Osteocyte (in vitro differentiated cells): ENCODE data around the gene HDAC10. TPM values are rescaled to one million over a fixed set of nuclear protein-coding genes. Genes with fewer than 3 reads are reported as not detected.

Experiments used
- DNase-seq: peaks from one replicate; pipeline ENCODE4 v3.0.0; 2021; ENCODE audit warnings: mixed read lengths; ENCODE audit not compliant: unreplicated experiment; ENCODE audit errors: extremely low spot score
- H3K27ac Mint-ChIP-seq: one replicate; pipeline ENCODE4 v1.8.0; 2021; ENCODE audit warnings: mild to moderate bottlenecking, mixed read lengths; ENCODE audit not compliant: unreplicated experiment
- H3K27me3 Mint-ChIP-seq: one replicate; pipeline ENCODE4 v1.8.0; 2021; ENCODE audit warnings: mixed read lengths; ENCODE audit not compliant: unreplicated experiment
- H3K36me3 Mint-ChIP-seq: one replicate; pipeline ENCODE4 v1.8.0; 2021; ENCODE audit warnings: mixed read lengths; ENCODE audit not compliant: unreplicated experiment
- H3K4me1 Mint-ChIP-seq: one replicate; pipeline ENCODE4 v1.8.0; 2021; ENCODE audit warnings: mixed read lengths; ENCODE audit not compliant: unreplicated experiment
- H3K4me3 Mint-ChIP-seq: one replicate; pipeline ENCODE4 v1.8.0; 2021; ENCODE audit warnings: mild to moderate bottlenecking, moderate library complexity, mixed read lengths; ENCODE audit not compliant: unreplicated experiment
- H3K9me3 Mint-ChIP-seq: one replicate; pipeline ENCODE4 v1.8.0; 2021; ENCODE audit warnings: mixed read lengths; ENCODE audit not compliant: unreplicated experiment
- long read RNA-seq: library from polyadenylated mRNA; unstranded; transcript quantifications from one replicate; pipeline ENCODE4 v2.0.0, GENCODE V29; 2021
- total RNA-seq: library from RNA; stranded (reverse); gene quantifications from 2 replicates; pipeline ENCODE4 v1.2.1, GENCODE V29; 2021
- TF ChIP-seq, protein P1 (sequence below): fragments of 200-600 bp; sonication (generic); IDR thresholded peaks from 2 replicates; pipeline ENCODE4 v1.5.0; 2021; ENCODE audit warnings: antibody characterized with exemption, mild to moderate bottlenecking, moderate library complexity

The HDAC10 gene, protein sequence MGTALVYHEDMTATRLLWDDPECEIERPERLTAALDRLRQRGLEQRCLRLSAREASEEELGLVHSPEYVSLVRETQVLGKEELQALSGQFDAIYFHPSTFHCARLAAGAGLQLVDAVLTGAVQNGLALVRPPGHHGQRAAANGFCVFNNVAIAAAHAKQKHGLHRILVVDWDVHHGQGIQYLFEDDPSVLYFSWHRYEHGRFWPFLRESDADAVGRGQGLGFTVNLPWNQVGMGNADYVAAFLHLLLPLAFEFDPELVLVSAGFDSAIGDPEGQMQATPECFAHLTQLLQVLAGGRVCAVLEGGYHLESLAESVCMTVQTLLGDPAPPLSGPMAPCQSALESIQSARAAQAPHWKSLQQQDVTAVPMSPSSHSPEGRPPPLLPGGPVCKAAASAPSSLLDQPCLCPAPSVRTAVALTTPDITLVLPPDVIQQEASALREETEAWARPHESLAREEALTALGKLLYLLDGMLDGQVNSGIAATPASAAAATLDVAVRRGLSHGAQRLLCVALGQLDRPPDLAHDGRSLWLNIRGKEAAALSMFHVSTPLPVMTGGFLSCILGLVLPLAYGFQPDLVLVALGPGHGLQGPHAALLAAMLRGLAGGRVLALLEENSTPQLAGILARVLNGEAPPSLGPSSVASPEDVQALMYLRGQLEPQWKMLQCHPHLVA
- 37.7 and 38.3 TPM in 2 replicates for total RNA-seq
- long read RNA-seq: 0 reads

DNA sequence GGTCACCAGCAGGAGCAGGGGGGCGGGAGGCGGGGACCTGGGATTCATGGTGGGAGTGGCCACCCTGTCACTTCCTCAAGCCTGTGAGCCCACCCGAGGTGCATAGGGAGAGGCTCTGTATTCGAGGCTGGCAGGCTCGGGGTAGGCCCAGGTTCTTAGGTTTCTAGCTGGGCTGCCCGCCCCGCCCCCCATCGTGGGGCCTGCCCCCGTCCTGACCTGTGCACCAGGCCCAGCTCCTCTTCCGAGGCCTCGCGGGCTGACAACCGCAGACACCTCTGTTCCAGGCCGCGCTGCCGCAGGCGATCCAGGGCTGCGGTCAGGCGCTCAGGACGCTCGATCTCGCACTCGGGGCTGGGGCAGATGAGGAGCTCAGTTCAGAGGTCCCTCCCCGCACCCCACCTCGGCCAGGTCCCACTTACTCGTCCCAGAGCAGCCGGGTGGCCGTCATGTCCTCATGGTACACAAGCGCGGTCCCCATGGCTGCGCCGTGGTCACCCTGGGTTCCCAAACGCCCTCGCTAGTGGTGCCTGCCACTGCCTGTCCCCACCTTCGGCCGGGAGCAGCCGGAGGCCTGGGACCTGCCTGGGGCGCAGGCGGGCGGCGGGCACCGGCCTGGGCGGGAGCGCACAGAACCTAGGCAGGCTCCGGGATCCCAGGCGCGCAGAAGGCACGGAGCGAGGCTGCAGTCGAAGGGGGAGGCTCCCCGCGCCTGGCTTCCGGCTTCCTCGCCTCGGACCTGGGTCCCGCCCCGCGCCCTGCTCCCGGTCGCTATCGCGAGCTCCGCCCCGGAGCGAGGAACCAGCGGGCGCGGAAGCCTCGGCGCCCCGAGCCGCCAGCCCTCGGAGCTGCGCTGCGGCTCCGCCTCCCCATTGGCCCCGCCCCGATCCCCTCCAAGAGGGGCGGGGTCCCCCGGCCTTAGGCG, at the start of gene HDAC10:
HDAC10 (minus strand) TSS at position 711 of the 922 bp plus-strand sequence; CDS start at position 478, 233 bp downstream.
- Mint-ChIP-seq H3K9me3 (no peaks in the 10 kb centered on the region), H3K27ac (peak within 1 kb of the TSS; percentile 62), H3K27me3 (no peaks in the 10 kb centered on the region), H3K36me3 (no peaks in the 10 kb centered on the region), H3K4me3 (peak within 1 kb of the TSS; percentile 76), H3K4me1 (peaks cover 10% of the 10 kb centered on the region)
- TF ChIP-seq, protein P1, sequence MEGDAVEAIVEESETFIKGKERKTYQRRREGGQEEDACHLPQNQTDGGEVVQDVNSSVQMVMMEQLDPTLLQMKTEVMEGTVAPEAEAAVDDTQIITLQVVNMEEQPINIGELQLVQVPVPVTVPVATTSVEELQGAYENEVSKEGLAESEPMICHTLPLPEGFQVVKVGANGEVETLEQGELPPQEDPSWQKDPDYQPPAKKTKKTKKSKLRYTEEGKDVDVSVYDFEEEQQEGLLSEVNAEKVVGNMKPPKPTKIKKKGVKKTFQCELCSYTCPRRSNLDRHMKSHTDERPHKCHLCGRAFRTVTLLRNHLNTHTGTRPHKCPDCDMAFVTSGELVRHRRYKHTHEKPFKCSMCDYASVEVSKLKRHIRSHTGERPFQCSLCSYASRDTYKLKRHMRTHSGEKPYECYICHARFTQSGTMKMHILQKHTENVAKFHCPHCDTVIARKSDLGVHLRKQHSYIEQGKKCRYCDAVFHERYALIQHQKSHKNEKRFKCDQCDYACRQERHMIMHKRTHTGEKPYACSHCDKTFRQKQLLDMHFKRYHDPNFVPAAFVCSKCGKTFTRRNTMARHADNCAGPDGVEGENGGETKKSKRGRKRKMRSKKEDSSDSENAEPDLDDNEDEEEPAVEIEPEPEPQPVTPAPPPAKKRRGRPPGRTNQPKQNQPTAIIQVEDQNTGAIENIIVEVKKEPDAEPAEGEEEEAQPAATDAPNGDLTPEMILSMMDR: no peak
- peak; percentile 92 for DNase-seq

DNA sequence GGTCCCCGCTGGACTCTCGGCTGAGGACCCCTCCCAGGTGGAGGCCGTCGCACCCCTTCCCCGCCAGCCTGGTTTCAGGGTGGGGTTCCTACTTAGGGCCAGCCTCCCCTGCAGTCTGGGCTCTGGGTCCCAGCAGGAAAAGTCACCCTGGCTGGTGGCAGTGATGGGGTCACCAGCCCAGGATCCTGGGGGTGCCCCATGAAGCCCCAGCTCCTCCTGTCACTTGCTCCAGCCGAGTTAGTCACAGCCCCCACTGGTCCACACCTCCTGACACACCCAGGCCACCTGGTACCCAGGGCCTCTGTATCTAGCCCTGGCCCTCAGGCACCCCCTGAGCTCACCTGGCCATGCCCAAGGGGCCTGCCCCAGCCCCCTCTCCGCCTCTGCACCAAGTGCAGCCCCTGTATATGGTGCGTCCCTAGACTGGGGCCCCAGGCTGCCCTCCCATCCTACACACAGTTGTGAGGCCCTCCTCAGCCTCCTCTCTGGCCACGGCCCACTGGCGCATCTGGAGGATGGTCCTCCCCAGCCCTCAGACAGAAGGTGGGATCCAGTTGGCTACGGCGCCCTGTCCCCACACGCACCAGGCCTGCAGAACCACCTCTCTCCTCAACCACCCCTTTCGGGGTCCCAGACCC, 49.7 kb upstream of the HDAC10 start:
- Mint-ChIP-seq H3K27me3 (no peaks in the 10 kb centered on the region), H3K4me3 (peak overlapping the region; percentile 18), H3K36me3 (peaks cover 4% of the 10 kb centered on the region), H3K27ac (peak overlapping the region; percentile 52), H3K9me3 (no peaks in the 10 kb centered on the region), H3K4me1 (peaks cover 78% of the 10 kb centered on the region)
- TF ChIP-seq, protein P1: no peak
- DNase-seq: no peak

DNA sequence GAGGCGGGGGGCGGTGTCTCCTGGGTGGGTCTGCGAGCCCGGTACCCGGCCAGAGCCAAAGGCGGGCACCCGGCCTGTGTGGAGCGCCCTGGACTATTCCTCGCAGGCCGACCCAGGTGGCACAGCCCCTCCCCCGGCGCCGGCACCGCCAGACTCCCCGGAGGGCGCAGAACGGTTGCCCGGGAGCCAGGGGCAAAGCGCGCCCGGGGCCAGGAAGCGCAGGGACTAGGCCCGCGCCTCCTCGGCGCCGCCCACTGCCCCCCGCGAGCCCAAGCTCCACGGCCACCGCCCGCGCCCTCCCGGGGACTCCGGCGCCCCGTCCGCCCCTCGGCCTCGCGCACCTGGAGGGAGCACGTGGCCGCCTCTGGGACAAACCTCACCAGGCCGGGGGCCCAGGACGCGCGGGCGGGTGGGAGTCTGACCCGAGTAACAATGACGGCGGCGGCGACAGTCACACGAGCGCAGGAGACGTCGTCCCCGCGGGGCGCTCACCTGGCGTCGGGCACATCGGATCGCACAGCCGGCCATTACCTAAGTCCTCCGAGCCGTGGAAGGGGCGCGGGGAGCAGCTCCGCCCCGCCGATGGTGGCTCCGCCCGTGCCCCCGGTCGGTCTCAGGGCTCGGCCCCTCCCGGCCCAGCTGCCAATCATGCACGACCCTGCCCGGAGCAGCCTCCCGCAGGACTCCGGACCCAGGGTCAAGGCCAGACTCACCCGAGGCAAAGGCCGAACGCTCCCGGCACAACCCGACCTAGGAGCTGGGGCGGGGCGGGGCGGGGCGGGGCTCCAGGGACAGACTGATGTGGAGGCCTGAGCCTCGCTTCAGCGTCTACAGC, 48.9 kb upstream of the HDAC10 start:
- Mint-ChIP-seq H3K27me3 (no peaks in the 10 kb centered on the region), H3K4me3 (no peak overlapping the region)

More for the DNA sequence above, 48.9 kb upstream of the HDAC10 start:
- Mint-ChIP-seq H3K4me1 (peaks cover 78% of the 10 kb centered on the region), H3K9me3 (no peaks in the 10 kb centered on the region), H3K27ac (no peak overlapping the region), H3K36me3 (peaks cover 4% of the 10 kb centered on the region)
- TF ChIP-seq, protein P1: no peak
- DNase-seq: no peak
